Peyer's patch (tissue), 4 donors: ENCODE results near the gene CCDC81.

Experiments used
- CTCF ChIP-seq, 6 experiments: fragments of 450-650 bp in 4 of 6; fragments of 200-600 bp in 2 of 6; sonication (generic) in 1 of 6; IDR thresholded peaks; one replicate each; pipeline ENCODE4 v1.5.1; 2017 to 2019; ENCODE audit warnings: antibody characterized with exemption in 6 of 6, mild to moderate bottlenecking in 3 of 6, moderate library complexity in 1 of 6
- POLR2A ChIP-seq, 2 donors: fragments of 450-650 bp; IDR thresholded peaks; one replicate each; pipeline ENCODE4 v1.5.1; 2017; ENCODE audit warnings: antibody characterized with exemption in 2 of 2, mild to moderate bottlenecking in 2 of 2, moderate library complexity in 2 of 2

GRCh38 chr11:86395061-86395551 is 20.4 kb downstream of the CCDC81 start:
- TF ChIP-seq POLR2A (IDR thresholded peaks at IDR 0.05) (no peak), CTCF (IDR thresholded peaks at IDR 0.05) (no peak)
